GM10266 (cell line): ENCODE data around the gene COX7B2.

ENCODE experiments used
- DNase-seq: peaks from one replicate; pipeline ENCODE4 v3.0.0; 2012; ENCODE audit errors: extremely low spot score
- CTCF ChIP-seq: IDR thresholded peaks from 2 replicates; pipeline ENCODE4 v1.5.1; 2012; ENCODE audit warnings: mild to moderate bottlenecking, low read depth; ENCODE audit not compliant: control insufficient read depth, insufficient read depth; ENCODE audit errors: missing control alignments

COX7B2 gene

DNA sequence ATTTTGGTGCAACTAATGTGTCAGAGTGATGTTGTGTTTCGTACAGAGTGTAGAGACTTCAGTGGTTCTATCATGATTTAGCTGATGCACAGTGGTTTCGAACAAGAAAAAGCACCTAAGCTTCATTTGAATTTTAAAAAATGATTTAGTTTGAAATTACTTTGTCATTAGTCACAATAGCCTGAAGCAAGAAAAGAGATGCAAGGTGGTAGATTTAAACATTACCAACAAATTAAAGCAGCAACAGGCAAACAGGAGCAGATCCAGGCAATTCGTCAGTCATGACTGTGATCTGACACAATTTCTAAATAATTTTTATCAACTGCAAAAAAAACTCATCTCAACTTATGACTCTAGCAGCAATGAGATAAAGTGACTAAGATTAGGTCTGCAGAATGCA, 24.6 kb upstream of the COX7B2 start:
- no peak for TF ChIP-seq CTCF
- no peak for DNase-seq

DNA sequence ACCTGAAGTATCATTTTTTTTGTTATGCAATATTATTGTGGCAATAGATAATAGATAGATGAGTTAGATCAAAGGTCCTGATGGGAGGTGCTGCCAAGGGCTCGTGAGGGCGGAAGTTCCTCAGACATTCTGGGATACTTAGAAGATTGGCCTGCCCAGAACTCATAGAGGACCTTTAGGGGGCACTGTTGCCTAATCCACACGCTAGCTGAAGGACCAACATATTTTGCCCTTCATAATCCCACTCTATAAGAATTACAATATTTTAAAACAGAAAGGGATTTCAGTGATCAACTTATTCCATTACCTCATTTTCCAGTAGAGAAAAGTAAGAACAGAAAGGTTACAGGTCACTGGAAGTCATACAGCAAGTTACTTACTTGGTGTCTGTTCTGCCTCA, 22.9 kb upstream of the COX7B2 start:
- peak; percentile 12 for DNase-seq
- peak; percentile 62 for TF ChIP-seq CTCF

- no peak for DNase-seq
- no peak for TF ChIP-seq CTCF
These were observed 21.8 kb upstream of the COX7B2 start for GRCh38 chr4:46930891-46931290.

DNA sequence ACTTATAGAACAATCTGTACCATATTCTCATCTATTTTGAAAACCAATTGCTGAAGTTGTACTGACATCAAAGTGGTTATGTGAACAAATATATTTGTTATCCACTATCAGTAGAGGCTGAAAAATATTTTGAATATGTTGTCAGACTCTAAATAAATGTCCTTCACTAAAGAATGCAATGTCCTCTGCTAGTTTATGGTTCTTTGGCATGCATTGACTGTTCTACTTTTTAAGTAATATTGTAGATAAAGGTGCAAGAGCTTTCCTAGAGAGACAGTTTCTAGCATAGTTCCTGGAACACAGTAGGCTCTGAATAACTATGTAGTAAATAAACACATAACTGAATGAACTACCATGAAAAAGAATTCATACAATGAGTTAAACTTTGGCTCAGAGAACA, 18.2 kb upstream of the COX7B2 start:
- no peak for DNase-seq

GRCh38 chr4:46924789-46925529, 15.9 kb upstream of the COX7B2 start:
- TF ChIP-seq CTCF: no peak
- no peak for DNase-seq

More for the DNA sequence above, 18.2 kb upstream of the COX7B2 start:
- no peak for TF ChIP-seq CTCF

GRCh38 chr4:46922205-46922604, 13.2 kb upstream of the COX7B2 start:
- TF ChIP-seq CTCF: no peak
- DNase-seq: no peak

DNA sequence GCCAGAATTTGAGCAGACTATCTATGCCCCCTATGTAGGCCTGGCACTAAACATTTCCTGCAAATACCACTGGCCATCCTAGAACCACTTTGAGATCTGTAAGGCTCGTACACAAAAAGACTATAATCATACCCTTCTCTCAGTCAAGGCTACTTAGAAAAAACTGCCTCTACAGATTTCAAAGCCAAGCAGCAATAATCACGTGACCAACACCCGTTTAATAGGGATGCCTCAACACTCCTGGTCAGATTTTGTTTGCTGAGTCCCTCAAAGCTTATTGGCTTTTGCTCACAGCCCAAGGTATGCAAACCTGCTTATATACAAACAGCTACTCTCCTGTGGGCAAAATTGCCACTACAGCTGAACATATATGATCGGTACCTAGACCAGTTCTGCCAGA, 897 bp downstream of the COX7B2 start:
- DNase-seq: no peak
- no peak for TF ChIP-seq CTCF
